Breast epithelium (tissue), 3 donors: ENCODE measurements around the gene KSR2.
"Not testable (repeated sequence)": the region's sequence is repeated elsewhere in the genome, so short reads cannot be mapped to it uniquely, and the experiment has no call there.

ENCODE experiments used
- CTCF ChIP-seq, 3 donors: fragments of 450-650 bp; IDR thresholded peaks; one replicate each; pipeline ENCODE4 v1.5.1; 2016 to 2017; ENCODE audit warnings: antibody characterized with exemption in 3 of 3, mild to moderate bottlenecking in 3 of 3, moderate library complexity in 3 of 3
- POLR2AphosphoS5 ChIP-seq, 3 donors: sonication (generic); formaldehyde crosslinking; IDR thresholded peaks; one replicate each; pipeline ENCODE4 v1.6.1; 2017; ENCODE audit warnings: antibody characterized with exemption in 3 of 3

DNA sequence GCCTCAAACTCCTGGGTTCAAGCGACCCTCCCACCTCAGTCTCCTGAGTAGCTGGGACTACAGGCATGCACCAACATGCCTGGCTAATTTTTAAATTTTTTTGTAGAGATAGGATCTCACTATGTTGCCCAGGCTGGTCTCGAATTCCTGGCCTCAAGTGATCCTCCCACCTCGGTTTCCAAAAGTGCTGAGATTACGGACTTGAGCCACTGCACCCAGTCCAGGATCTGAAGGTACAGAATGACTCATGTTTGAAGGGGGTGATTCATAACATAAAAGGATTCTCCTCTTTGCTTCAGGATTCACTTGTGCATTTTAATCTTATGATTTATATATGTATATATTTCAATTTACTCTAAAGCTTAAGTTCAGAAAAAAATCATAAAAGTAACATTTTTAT lies 111.7 kb downstream of the KSR2 start:
- TF ChIP-seq POLR2AphosphoS5, CTCF (IDR thresholded peaks at IDR 0.05): not testable (repeated sequence)
